CD4-positive, alpha-beta T cell (primary cell): ENCODE measurements around the gene EPHA4. TPM values are rescaled to one million over a fixed set of nuclear protein-coding genes. Genes with fewer than 3 reads are reported as not detected.

Source experiments
- ATAC-seq: fragments of 200-7000 bp; cut with Tn5 transposase; one replicate; pipeline ENCODE4 v1.10.0; 2022; ENCODE audit warnings: mild to moderate bottlenecking; ENCODE audit not compliant: poor library complexity
- CTCF ChIA-PET: fragments of 350-600 bp; sonication (Branson Sonifier 250); formaldehyde crosslinking; loops from one replicate; lab custom pipeline; 2021; ENCODE audit warnings: antibody characterized with exemption, inconsistent platforms; lab: Charles Lee
- POLR2A ChIA-PET: fragments of 350-600 bp; sonication (Branson Sonifier 250); formaldehyde crosslinking; loops from one replicate; lab custom pipeline; 2021; ENCODE audit warnings: antibody characterized with exemption, inconsistent platforms; lab: Charles Lee
- DNase-seq, 14 experiments: peaks; one replicate each; pipeline ENCODE4 v3.0.0-alpha.2; 2013 to 2020; ENCODE audit warnings: mixed read lengths in 2 of 14
- H3K27ac ChIP-seq, 2 donors: one replicate each; pipeline versions ENCODE4 v1.5.1 to v1.7.0; 2013; ENCODE audit warnings: low read length in 2 of 2, low read depth in 1 of 2, mild to moderate bottlenecking in 1 of 2
- H3K27me3 ChIP-seq, 2 experiments: 1 replicate in 1 of 2; 2 replicates in 1 of 2; pipeline versions ENCODE4 v1.6.1 to v1.7.0; 2013; ENCODE audit warnings: low read length in 2 of 2, control low read depth in 1 of 2, mild to moderate bottlenecking in 1 of 2, moderate library complexity in 1 of 2; ENCODE audit not compliant: insufficient read depth in 2 of 2, control insufficient read depth in 1 of 2
- H3K36me3 ChIP-seq: one replicate; pipeline ENCODE4 v1.6.1; 2013; ENCODE audit warnings: low read length, control low read depth; ENCODE audit not compliant: insufficient read depth
- H3K4me1 ChIP-seq: one replicate; pipeline ENCODE4 v1.6.1; 2013; ENCODE audit warnings: low read length, control low read depth; ENCODE audit not compliant: insufficient read depth
- H3K4me3 ChIP-seq: one replicate; pipeline ENCODE4 v1.5.1; 2013; ENCODE audit warnings: mild to moderate bottlenecking, low read length, moderate library complexity
- H3K9me3 ChIP-seq, 2 experiments: 1 replicate in 1 of 2; 2 replicates in 1 of 2; pipeline versions ENCODE4 v1.6.1 to v1.7.0; 2013; ENCODE audit warnings: low read length in 2 of 2, mild to moderate bottlenecking in 2 of 2, control low read depth in 1 of 2, moderate library complexity in 1 of 2; ENCODE audit not compliant: control insufficient read depth in 1 of 2, insufficient read depth in 1 of 2
- H3K27ac Mint-ChIP-seq: one replicate; pipeline ENCODE4 v1.8.0; 2020; ENCODE audit warnings: mixed read lengths
- H3K27me3 Mint-ChIP-seq: one replicate; pipeline ENCODE4 v1.8.0; 2021; ENCODE audit warnings: mixed read lengths
- H3K36me3 Mint-ChIP-seq: one replicate; pipeline ENCODE4 v1.8.0; 2021; ENCODE audit warnings: low read depth, mixed read lengths
- H3K4me1 Mint-ChIP-seq: one replicate; pipeline ENCODE4 v1.8.0; 2021; ENCODE audit warnings: low read depth, mixed read lengths
- H3K4me3 Mint-ChIP-seq: one replicate; pipeline ENCODE4 v1.8.0; 2020; ENCODE audit warnings: mild to moderate bottlenecking, mixed read lengths
- H3K9me3 Mint-ChIP-seq: one replicate; pipeline ENCODE4 v1.8.0; 2020; ENCODE audit warnings: mixed read lengths
- CTCF ChIP-seq: fragments of 200-600 bp; IDR thresholded peaks from one replicate; pipeline ENCODE4 v1.8.0; 2022; ENCODE audit warnings: antibody characterized with exemption, mild to moderate bottlenecking
- intact Hi-C, 2 experiments: fragments of 100-400 bp; cut with DNase I in 1 of 2; cut with micrococcal nuclease in 1 of 2; formaldehyde crosslinking; loops; one replicate each; pipeline versions ENCODE4 v1.15.1 to v1.9.0; 2023 to 2025; cut with DNase I, micrococcal nuclease
- total RNA-seq, 174 experiments: library from RNA in 2 of 174; stranded (reverse) in 2 of 174; gene quantifications; one replicate each; pipeline ENCODE4 v1.2.3 and lab custom pipeline; 2021 to 2026

The EPHA4 gene
- total RNA-seq, 2 experiments from 2014 or later = 85.7 to 86.5 TPM

GRCh38 chr2:221503965-221504364 lies 68.1 kb downstream of the EPHA4 start:
- ATAC-seq (no peak), DNase-seq (no peak)
- H3K9me3 Mint-ChIP-seq = no peaks in the 10 kb centered on the region
- no peak overlapping the region for H3K4me3 Mint-ChIP-seq
- H3K27ac Mint-ChIP-seq = no peak overlapping the region
- intact Hi-C loops = loop anchor here in 1 of 2 experiments (5.0 kb wide), 1 partner anchor 68 kb away; the partner anchor contains the start of gene EPHA4
- H3K4me1 ChIP-seq = peaks cover 9% of the 10 kb centered on the region
- H3K4me1 Mint-ChIP-seq = peaks cover 36% of the 10 kb centered on the region
- H3K4me3 ChIP-seq = no peak overlapping the region
- POLR2A ChIA-PET = interaction anchor here (1.3 to 4.2 kb wide), 2 partner anchors 15 to 68 kb away, joined by 3 to 18 read pairs; no protein-coding TSS in a partner anchor
- no peak overlapping the region for H3K27ac ChIP-seq
- H3K36me3 Mint-ChIP-seq = no peaks in the 10 kb centered on the region
- H3K9me3 ChIP-seq = no peaks in the 10 kb centered on the region
- no peak for TF ChIP-seq CTCF
- H3K27me3 Mint-ChIP-seq = no peaks in the 10 kb centered on the region
- H3K36me3 ChIP-seq = no peaks in the 10 kb centered on the region
- no peaks in the 10 kb centered on the region for H3K27me3 ChIP-seq
- CTCF ChIA-PET = no interaction called here

GRCh38 chr2:221502270-221503010 lies 69.7 kb downstream of the EPHA4 start:
- Histone ChIP-seq H3K36me3 (no peaks in the 10 kb centered on the region), H3K9me3 (no peaks in the 10 kb centered on the region), H3K4me1 (peaks cover 4% of the 10 kb centered on the region), H3K27ac (no peak overlapping the region), H3K4me3 (no peak overlapping the region), H3K27me3 (no peaks in the 10 kb centered on the region)
- Mint-ChIP-seq H3K27ac (no peak overlapping the region), H3K4me3 (no peak overlapping the region), H3K36me3 (peaks cover 7% of the 10 kb centered on the region), H3K27me3 (no peaks in the 10 kb centered on the region), H3K4me1 (peaks cover 36% of the 10 kb centered on the region), H3K9me3 (no peaks in the 10 kb centered on the region)
- ChIA-PET POLR2A (interaction anchor here (1.1 to 4.2 kb wide), 2 partner anchors 11 to 16 kb away, joined by 4 to 18 read pairs; no protein-coding TSS in a partner anchor), CTCF (no interaction called here)
- intact Hi-C loops = loop anchor here in 1 of 2 experiments (5.0 kb wide), 1 partner anchor 70 kb away; the partner anchor contains the start of gene EPHA4
- TF ChIP-seq CTCF = no peak
- ATAC-seq (no peak), DNase-seq (no peak)

- CTCF ChIA-PET = no interaction called here
- H3K27ac Mint-ChIP-seq = no peak overlapping the region
- intact Hi-C loops = loop anchor here in 1 of 2 experiments (5.0 kb wide), 1 partner anchor 70 kb away; the partner anchor contains the start of gene EPHA4
Observed at GRCh38 chr2:221501883-221502269, 70.2 kb downstream of the EPHA4 start.

More at GRCh38 chr2:221501883-221502269, 70.2 kb downstream of the EPHA4 start:
- H3K4me1 ChIP-seq = peaks cover 4% of the 10 kb centered on the region
- no peak for TF ChIP-seq CTCF
- H3K27me3 ChIP-seq = no peaks in the 10 kb centered on the region
- no peak overlapping the region for H3K4me3 Mint-ChIP-seq
- DNase-seq (no peak), ATAC-seq (no peak)
- no peak overlapping the region for H3K27ac ChIP-seq
- H3K4me3 ChIP-seq = no peak overlapping the region
- H3K4me1 Mint-ChIP-seq = peaks cover 36% of the 10 kb centered on the region
- H3K36me3 ChIP-seq = no peaks in the 10 kb centered on the region
- H3K27me3 Mint-ChIP-seq = no peaks in the 10 kb centered on the region
- H3K9me3 ChIP-seq = no peaks in the 10 kb centered on the region
- POLR2A ChIA-PET = interaction anchor here (2.5 kb wide), 1 partner anchor 16 kb away, joined by 24 read pairs; no protein-coding TSS in a partner anchor
- no peaks in the 10 kb centered on the region for H3K9me3 Mint-ChIP-seq
- H3K36me3 Mint-ChIP-seq = peaks cover 12% of the 10 kb centered on the region
